K562 (cell line): ENCODE data around the gene RHEBL1. TPM values are rescaled to one million over a fixed set of nuclear protein-coding genes. Genes with fewer than 3 reads are reported as not detected.

ENCODE experiments used
- ATAC-seq: fragments of 200-7000 bp; cut with Tn5 transposase; 3 replicates; pipeline ENCODE4 v1.9.1; 2020; ENCODE audit warnings: moderate library complexity
- BruUV-seq: library from RNA; stranded (reverse); fragments of 400-500 nt; replicated peaks from 2 replicates; lab custom pipeline; 2021; lab: Mats Ljungman, UMichigan
- CTCF ChIA-PET: fragments of 300-600 bp; formaldehyde crosslinking; extraction: SDS; loops from one replicate; lab custom pipeline; 2021; ENCODE audit warnings: low intra/inter-chr PET ratio; lab: Yijun Ruan, JAX
- POLR2A ChIA-PET: fragments of 300-600, 350-650 bp; sonication (Branson Sonifier 250); formaldehyde crosslinking; extraction: SDS; loops from one replicate; lab custom pipeline; 2021; ENCODE audit warnings: antibody characterized with exemption, inconsistent platforms; lab: Yijun Ruan, JAX
- DNase-seq, 4 experiments: peaks; one replicate each; pipeline versions ENCODE4 v3.0.0 to v3.0.0-alpha.2; 2011 to 2018; ENCODE audit warnings: low spot score in 3 of 4, mixed read lengths in 3 of 4; ENCODE audit errors: extremely low read depth in 1 of 4
- FAIRE-seq: peaks from 2 replicates; lab custom pipeline; 2011; peaks lifted over from hg19 to GRCh38; lab: Jason Lieb, UNC
- H2AFZ ChIP-seq: 2 replicates; pipeline ENCODE4 v1.6.0; 2011; ENCODE audit warnings: low read depth, low read length, control low read depth, inconsistent platforms
- H3K27ac ChIP-seq: fragments of 200-600 bp; 3 replicates; pipeline ENCODE4 v1.8.0; 2011; ENCODE audit warnings: low read depth, mild to moderate bottlenecking, control low read depth, inconsistent platforms, low read length, moderate library complexity, mixed read lengths; ENCODE audit errors: extremely low read depth
- H3K27me3 ChIP-seq, 2 experiments: fragments of 300-600 bp in 1 of 2; 2 replicates in 1 of 2; 3 replicates in 1 of 2; pipeline versions ENCODE4 v1.6.0 to v1.8.0; 2011; ENCODE audit warnings: inconsistent platforms in 2 of 2, low read length in 2 of 2, mild to moderate bottlenecking in 1 of 2, mixed read lengths in 1 of 2, moderate library complexity in 1 of 2; ENCODE audit not compliant: control insufficient read depth in 2 of 2, insufficient read depth in 2 of 2
- H3K36me3 ChIP-seq: fragments of 300-600 bp; 3 replicates; pipeline ENCODE4 v1.8.0; 2011; ENCODE audit warnings: mild to moderate bottlenecking, low read length, inconsistent platforms; ENCODE audit not compliant: control insufficient read depth, insufficient read depth
- H3K4me1 ChIP-seq, 2 experiments: fragments of 200-600 bp in 1 of 2; replicated peaks in 1 of 2; 2 replicates in 1 of 2; 3 replicates in 1 of 2; pipeline versions ENCODE4 v1.5.1 to v1.8.0; 2011; ENCODE audit warnings: inconsistent platforms in 2 of 2, low read length in 2 of 2, mild to moderate bottlenecking in 1 of 2, mixed read lengths in 1 of 2, moderate library complexity in 1 of 2; ENCODE audit not compliant: control insufficient read depth in 2 of 2, insufficient read depth in 2 of 2
- H3K4me2 ChIP-seq: 2 replicates; pipeline ENCODE4 v1.6.1; 2011; ENCODE audit warnings: low read length, control low read depth, inconsistent platforms, mixed read lengths; ENCODE audit not compliant: insufficient read depth
- H3K4me3 ChIP-seq: fragments of 200-600 bp; sonication (generic), shearing (Covaris generic); 2 replicates; pipeline ENCODE4 v1.5.1; 2016; ENCODE audit warnings: control low read depth, inconsistent platforms
- H3K79me2 ChIP-seq: fragments of 200-600 bp; 3 replicates; pipeline ENCODE4 v1.8.0; 2011; ENCODE audit warnings: low read length, inconsistent platforms; ENCODE audit not compliant: control insufficient read depth, insufficient read depth
- H3K9ac ChIP-seq, 2 experiments: 2 replicates each; pipeline versions ENCODE4 v1.6.0 to v1.6.1; 2011; ENCODE audit warnings: low read depth in 2 of 2, low read length in 2 of 2, control low read depth in 1 of 2, inconsistent platforms in 1 of 2, mild to moderate bottlenecking in 1 of 2, mixed read lengths in 1 of 2; ENCODE audit not compliant: insufficient read depth in 1 of 2
- H3K9me1 ChIP-seq: one replicate; pipeline ENCODE4 v1.6.0; 2011; ENCODE audit warnings: inconsistent platforms, mild to moderate bottlenecking, low read length, moderate library complexity; ENCODE audit not compliant: control insufficient read depth, insufficient read depth
- H3K9me3 ChIP-seq: replicated peaks from 2 replicates; pipeline ENCODE4 v1.5.1; 2011; ENCODE audit warnings: low read depth, low read length, inconsistent platforms; ENCODE audit not compliant: control insufficient read depth, insufficient read depth
- H4K20me1 ChIP-seq: replicated peaks from 2 replicates; pipeline ENCODE4 v1.6.1; 2011; ENCODE audit warnings: low read length, inconsistent platforms, mixed read lengths; ENCODE audit not compliant: control insufficient read depth, insufficient read depth
- C11orf30 ChIP-seq: fragments of 450-650 bp; IDR thresholded peaks from 2 replicates; pipeline ENCODE4 v1.6.1; 2016; ENCODE audit warnings: low read depth, mild to moderate bottlenecking
- CBFB ChIP-seq: sonication (generic); formaldehyde crosslinking; IDR thresholded peaks from 2 replicates; pipeline ENCODE4 v1.4.0; 2020; ENCODE audit warnings: mild to moderate bottlenecking, missing genetic modification reagents
- FOXK2 ChIP-seq, 2 experiments: fragments of 450-650 bp; IDR thresholded peaks in 1 of 2; conservative IDR thresholded peaks in 1 of 2; 2 replicates each; pipeline ENCODE4 v1.6.1; 2016; ENCODE audit warnings: low read depth in 2 of 2, mild to moderate bottlenecking in 1 of 2
- FOXM1 ChIP-seq, 2 experiments: fragments of 450-650 bp in 1 of 2; sonication (generic) in 1 of 2; formaldehyde crosslinking in 1 of 2; IDR thresholded peaks; 2 replicates each; pipeline versions ENCODE4 v1.6.1 to v1.9.0; 2017 to 2022; ENCODE audit warnings: low read depth in 2 of 2, mild to moderate bottlenecking in 2 of 2, missing genetic modification reagents in 1 of 2, moderate library complexity in 1 of 2
- GATAD2B ChIP-seq: fragments of 450-650 bp; IDR thresholded peaks from 2 replicates; pipeline ENCODE4 v1.6.1; 2017; ENCODE audit warnings: mild to moderate bottlenecking, borderline replicate concordance
- HCFC1 ChIP-seq: IDR thresholded peaks from 2 replicates; pipeline ENCODE4 v1.6.1; 2012; ENCODE audit warnings: low read depth, low read length, improper control_type of control experiment
- MYBL2 ChIP-seq, 2 experiments: fragments of 450-650 bp in 1 of 2; sonication (generic) in 1 of 2; formaldehyde crosslinking in 1 of 2; IDR thresholded peaks; 2 replicates each; pipeline versions ENCODE4 v1.6.1 to v1.8.1; 2017 to 2022; ENCODE audit warnings: borderline replicate concordance in 1 of 2, inconsistent platforms in 1 of 2, low read depth in 1 of 2, mild to moderate bottlenecking in 1 of 2, missing genetic modification reagents in 1 of 2, moderate library complexity in 1 of 2
- RBBP5 ChIP-seq: fragments of 200-600 bp; sonication (generic); IDR thresholded peaks from 2 replicates; pipeline ENCODE4 v1.6.1; 2012; ENCODE audit warnings: borderline replicate concordance, mild to moderate bottlenecking, low read length, control low read depth, inconsistent platforms; ENCODE audit not compliant: insufficient read depth, poor library complexity, severe bottlenecking
- TRIM24 ChIP-seq, 2 experiments: fragments of 450-650 bp; IDR thresholded peaks; 2 replicates each; pipeline ENCODE4 v1.6.1; 2016
- WGBS: fragments of 100-300 bp; shearing (Covaris generic); methylation state at CpG from one replicate; pipeline ENCODE4 v1.1.6; 2016; ENCODE audit warnings: low coverage, mixed read lengths; ENCODE audit not compliant: insufficient coverage; ENCODE audit errors: missing lambda C conversion rate; 5-methylcytosine and 5-hydroxymethylcytosine counted together
- in situ Hi-C: fragments of 300-500 bp; cut with MboI; formaldehyde crosslinking; loops from 4 replicates; pipeline ENCODE4 v1.15.0; 2018; ENCODE audit warnings: inconsistent platforms, mixed read lengths
- intact Hi-C: fragments of 100-400 bp; cut with micrococcal nuclease; formaldehyde crosslinking; loops from 2 replicates; pipeline ENCODE4 v1.14.2; 2022
- polyA plus RNA-seq, 8 experiments: library from polyadenylated mRNA; depleted of rRNA in 4 of 8; stranded (reverse) in 5 of 8; unstranded in 3 of 8; fragments of >200 nt; fragmentation: Nextera tagmentation in 2 of 8; fragmentation: Illumina TruSeq in 1 of 8; extraction: Ambion mirVana in 2 of 8; extraction: Trizol in 1 of 8; gene quantifications; 2 replicates each; pipeline versions ENCODE4 v1.2.1 to v1.2.3, GENCODE V29; 2011 to 2014; ENCODE audit warnings: inconsistent platforms in 1 of 8, missing spikeins in 1 of 8
- total RNA-seq, 7 experiments: library from RNA; depleted of rRNA in 6 of 7; stranded (reverse); fragments of >200 nt in 6 of 7; fragmentation: Illumina TruSeq in 2 of 7; extraction: Trizol in 2 of 7; gene quantifications; 2 replicates each; pipeline versions ENCODE4 v1.2.1 to v1.2.3, GENCODE V29; 2011 to 2021; ENCODE audit warnings: low replicate concordance in 1 of 7
- TF ChIP-seq, protein P1 (sequence below): fragments of 150-350 bp; conservative IDR thresholded peaks from 2 replicates; pipeline ENCODE4 v1.6.1; 2014; ENCODE audit warnings: low read length
- TF ChIP-seq, protein P2 (sequence below), 2 experiments: IDR thresholded peaks; 2 replicates each; pipeline ENCODE4 v1.6.1; 2011; ENCODE audit warnings: borderline replicate concordance in 1 of 2, control low read depth in 1 of 2, low read depth in 1 of 2, low read length in 1 of 2, mild to moderate bottlenecking in 1 of 2, mixed read lengths in 1 of 2, moderate library complexity in 1 of 2; ENCODE audit not compliant: insufficient read depth in 1 of 2, insufficient read length in 1 of 2, poor library complexity in 1 of 2, severe bottlenecking in 1 of 2; ENCODE audit errors: extremely low read depth in 1 of 2

The RHEBL1 gene
- total and polyA plus RNA-seq, 9 of the 15 experiments (the other 6 are each of a cell fraction or from before 2014, with no cell fraction given), result 4.3 to 36.1 (median 8.2) TPM

DNA sequence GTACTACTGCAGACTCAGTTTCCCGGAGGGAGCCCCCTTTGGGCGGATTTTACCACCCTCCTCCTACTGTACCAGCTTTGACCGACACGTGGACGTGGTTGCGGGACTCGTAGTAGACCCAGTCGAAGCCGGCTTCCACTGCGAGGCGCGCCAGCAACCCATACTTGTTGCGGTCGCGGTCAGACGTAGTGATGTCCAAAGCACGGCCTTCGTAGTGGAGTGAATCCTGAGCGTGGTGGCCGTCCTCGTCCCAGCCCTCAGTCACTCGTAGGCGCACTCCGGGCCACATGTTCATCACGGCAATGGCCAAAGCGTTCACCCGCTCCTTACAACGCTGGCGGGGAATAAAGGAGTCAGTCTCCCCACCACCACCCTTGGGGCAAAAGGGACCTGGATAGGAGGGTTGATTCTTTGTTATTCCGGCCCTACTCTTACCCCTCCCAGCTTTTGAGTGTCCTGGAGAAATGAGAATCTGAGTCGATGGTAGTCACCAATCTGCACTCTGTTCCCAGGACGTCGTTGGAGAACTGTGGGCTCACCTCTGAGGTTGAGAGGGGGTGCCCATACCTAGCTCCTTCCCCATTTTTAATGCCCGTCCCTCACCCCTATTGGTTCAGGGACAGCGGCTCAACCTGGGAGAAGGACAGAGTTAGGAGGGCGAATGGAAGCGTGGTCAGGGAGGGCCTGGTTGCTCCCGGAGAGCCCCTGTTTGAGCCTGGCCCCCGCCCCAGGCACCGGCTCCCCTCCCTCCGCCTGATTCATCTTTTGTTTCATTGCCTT lies 21.5 kb upstream of the RHEBL1 start (continued):
- TF ChIP-seq, protein P1, sequence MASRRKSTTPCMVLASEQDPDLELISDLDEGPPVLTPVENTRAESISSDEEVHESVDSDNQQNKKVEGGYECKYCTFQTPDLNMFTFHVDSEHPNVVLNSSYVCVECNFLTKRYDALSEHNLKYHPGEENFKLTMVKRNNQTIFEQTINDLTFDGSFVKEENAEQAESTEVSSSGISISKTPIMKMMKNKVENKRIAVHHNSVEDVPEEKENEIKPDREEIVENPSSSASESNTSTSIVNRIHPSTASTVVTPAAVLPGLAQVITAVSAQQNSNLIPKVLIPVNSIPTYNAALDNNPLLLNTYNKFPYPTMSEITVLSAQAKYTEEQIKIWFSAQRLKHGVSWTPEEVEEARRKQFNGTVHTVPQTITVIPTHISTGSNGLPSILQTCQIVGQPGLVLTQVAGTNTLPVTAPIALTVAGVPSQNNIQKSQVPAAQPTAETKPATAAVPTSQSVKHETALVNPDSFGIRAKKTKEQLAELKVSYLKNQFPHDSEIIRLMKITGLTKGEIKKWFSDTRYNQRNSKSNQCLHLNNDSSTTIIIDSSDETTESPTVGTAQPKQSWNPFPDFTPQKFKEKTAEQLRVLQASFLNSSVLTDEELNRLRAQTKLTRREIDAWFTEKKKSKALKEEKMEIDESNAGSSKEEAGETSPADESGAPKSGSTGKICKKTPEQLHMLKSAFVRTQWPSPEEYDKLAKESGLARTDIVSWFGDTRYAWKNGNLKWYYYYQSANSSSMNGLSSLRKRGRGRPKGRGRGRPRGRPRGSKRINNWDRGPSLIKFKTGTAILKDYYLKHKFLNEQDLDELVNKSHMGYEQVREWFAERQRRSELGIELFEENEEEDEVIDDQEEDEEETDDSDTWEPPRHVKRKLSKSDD, result no peak
- no peak for TF ChIP-seq RBBP5

DNA sequence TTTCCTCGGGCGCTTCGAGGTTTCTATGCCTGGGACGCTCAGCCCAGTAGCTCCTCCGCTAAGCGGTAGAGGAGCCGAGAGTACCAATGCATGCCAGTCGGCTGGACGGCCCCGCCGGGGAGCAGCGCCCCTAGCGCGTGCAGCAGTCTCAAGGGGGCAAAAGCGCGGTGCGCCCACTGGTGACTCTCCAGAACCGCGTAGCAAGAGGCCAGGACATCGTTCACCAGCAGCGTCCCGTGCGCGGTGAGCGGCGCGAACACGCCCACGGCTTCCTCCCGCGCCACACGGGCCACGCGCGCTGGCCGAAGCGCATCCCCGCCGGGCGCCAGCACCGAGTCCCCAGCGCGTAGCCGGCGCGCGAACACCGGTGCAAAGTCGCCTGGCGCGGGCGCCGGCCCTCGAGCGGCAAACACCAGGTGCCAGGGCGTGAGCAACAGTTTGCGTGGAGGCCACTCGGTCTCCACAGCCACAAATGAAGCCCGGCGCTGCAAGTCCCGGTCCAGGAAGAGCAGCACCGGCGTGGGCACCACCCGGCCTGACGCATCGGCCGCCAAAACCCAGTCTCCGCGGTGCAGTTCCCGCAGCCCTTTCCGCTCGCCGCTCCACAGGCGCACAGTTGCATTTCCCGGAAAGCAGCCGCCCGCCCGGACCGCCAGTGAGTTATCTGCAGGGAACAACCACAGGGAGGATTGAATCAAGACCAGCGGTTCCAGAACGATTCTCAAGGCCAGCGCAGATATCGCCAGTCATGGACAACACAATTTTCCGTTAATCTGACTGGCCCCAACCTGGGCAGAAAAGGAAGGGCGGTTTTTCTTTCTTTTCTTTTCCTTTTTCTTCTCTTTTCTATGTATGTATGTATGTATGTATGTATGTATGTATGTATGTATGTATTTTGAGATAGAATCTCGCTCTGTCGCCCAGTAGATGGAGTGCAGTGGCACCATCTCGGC lies 20.3 kb upstream of the RHEBL1 start:
- peaks cover 12% of the 10 kb centered on the region; the same call in 1 of the 3 replicates for H3K79me2 ChIP-seq
- no peaks in the 10 kb centered on the region for H3K9me3 ChIP-seq
- H3K9ac ChIP-seq, result peak overlapping the region; percentile 33 to 90; a peak in 3 of 4 replicates
- H3K27me3 ChIP-seq, result no peaks in the 10 kb centered on the region
- POLR2A ChIA-PET, result interaction anchor here (0.6 to 6.6 kb wide), 8 partner anchors 11 to 176 kb away, joined by 3 to 103 read pairs (median 18); partner anchors contain the start of genes LMBR1L, RHEBL1, TUBA1B and TUBA1C
- H2AFZ ChIP-seq, result peak overlapping the region; percentile 80
- peaks cover 66 to 74% of the 10 kb centered on the region in 2 experiments for H3K4me1 ChIP-seq
- ATAC-seq (peak; percentile 52), DNase-seq (peak; percentile 50 to 94 (median 68)), FAIRE-seq (peak; percentile 88)
- CTCF ChIA-PET, result interaction anchor here (1.0 kb wide), 1 partner anchor 252 kb away, joined by 6 read pairs; no protein-coding TSS in a partner anchor
- WGBS, result 2% methylated on average over 76 of the region's 88 CpGs
- H4K20me1 ChIP-seq, result no peaks in the 10 kb centered on the region
- no peaks in the 10 kb centered on the region for H3K36me3 ChIP-seq
- H3K27ac ChIP-seq, result peak overlapping the region; percentile 91
- no TSS peak for BruUV-seq
- intact Hi-C loops, result loop anchor here (2.0 kb wide), 2 partner anchors 31 to 41 kb away; partner anchors contain the start of gene TUBA1B
- peak overlapping the region; percentile 36 for H3K4me3 ChIP-seq
- H3K9me1 ChIP-seq, result no peaks in the 10 kb centered on the region
- in situ Hi-C loops, result no loop called here
- peak overlapping the region; percentile 69 for H3K4me2 ChIP-seq
- no peak for TF ChIP-seq MYBL2 (IDR thresholded peaks at IDR 0.05; ENCODE audit: low read depth)
- TF ChIP-seq MYBL2 (CRISPR knock-in tag; IDR thresholded peaks at IDR 0.05; ENCODE audit: borderline replicate concordance), result no peak
- peak; percentile 30; the same call in 1 of the 2 replicates for TF ChIP-seq HCFC1
- 0 out of 4 replicates have a peak, but pooled peaks of 1 of the 2 experiments have one; percentile 36 for TF ChIP-seq FOXK2 (conservative IDR thresholded peaks at IDR 0.05 in 1 of 2, IDR thresholded peaks at IDR 0.05 in 1 of 2; ENCODE audit: low read depth in 2 of 2)
- peak; percentile 59 for TF ChIP-seq FOXM1 (IDR thresholded peaks at IDR 0.05; ENCODE audit: low read depth)
- no peak for TF ChIP-seq FOXM1 (CRISPR knock-in tag; IDR thresholded peaks at IDR 0.05; ENCODE audit: low read depth)
- no peak for TF ChIP-seq CBFB (CRISPR knock-in tag)
- TF ChIP-seq TRIM24 (IDR thresholded peaks at IDR 0.05), result peak in 1 of 2 experiments; percentile 11; a peak in 1 of 4 replicates
- 0 out of 2 replicates have a peak, but pooled peaks have one; percentile 16 for TF ChIP-seq GATAD2B
- TF ChIP-seq, protein P2, sequence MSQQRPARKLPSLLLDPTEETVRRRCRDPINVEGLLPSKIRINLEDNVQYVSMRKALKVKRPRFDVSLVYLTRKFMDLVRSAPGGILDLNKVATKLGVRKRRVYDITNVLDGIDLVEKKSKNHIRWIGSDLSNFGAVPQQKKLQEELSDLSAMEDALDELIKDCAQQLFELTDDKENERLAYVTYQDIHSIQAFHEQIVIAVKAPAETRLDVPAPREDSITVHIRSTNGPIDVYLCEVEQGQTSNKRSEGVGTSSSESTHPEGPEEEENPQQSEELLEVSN (IDR thresholded peaks at IDR 0.05; ENCODE audit: borderline replicate concordance in 1 of 2, extremely low read depth in 1 of 2, insufficient read depth in 1 of 2, insufficient read length in 1 of 2, low read depth in 1 of 2, low read length in 1 of 2, poor library complexity in 1 of 2, severe bottlenecking in 1 of 2), result peak; percentile 88 to 89
- TF ChIP-seq C11orf30, result peak; percentile 55
